ENCODE results near the gene GLI2. TPM values are rescaled to one million over a fixed set of nuclear protein-coding genes. Genes with fewer than 3 reads are reported as not detected.

Gene GLI2
- total and polyA plus RNA-seq, 2 of the 4 experiments (the other 2 are of a cell fraction), result 3.8 to 26.0 TPM

GRCh38 chr2:120710256-120710655 is 25.4 kb upstream of the GLI2 start:
- DNase-seq (peak; percentile 79), ATAC-seq (ENCODE audit: low read depth) (no peak)
- POLR2A ChIA-PET (ENCODE audit: unreplicated experiment), result no interaction called here
- Histone ChIP-seq H3K27ac (ENCODE audit: insufficient read depth, low read length) (no peak overlapping the region), H4K20me1 (ENCODE audit: insufficient read depth, low read length) (no peaks in the 10 kb centered on the region), H3K9me3 (ENCODE audit: control insufficient read depth, insufficient read depth, low read length) (no peaks in the 10 kb centered on the region), H3K14ac (replicated peaks; ENCODE audit: low read depth, low read length) (no peak overlapping the region), H2AK5ac (ENCODE audit: low read depth, low read length) (no peak overlapping the region), H2AK9ac (replicated peaks; ENCODE audit: low read depth, low read length, poor library complexity) (no peak overlapping the region), H2BK120ac (ENCODE audit: low read depth, low read length) (no peak overlapping the region), H2BK15ac (ENCODE audit: low read depth, low read length) (no peak overlapping the region), H3K4me2 (ENCODE audit: low read depth, low read length) (no peak overlapping the region), H2BK20ac (ENCODE audit: low read depth, low read length) (no peak overlapping the region), H3K79me1 (ENCODE audit: low read depth in 1 of 2, low read length in 2 of 2) (no peaks in the 10 kb centered on the region), H3K23ac (ENCODE audit: low read depth, low read length) (no peak overlapping the region), H3K4me1 (ENCODE audit: control insufficient read depth, insufficient read depth, low read length) (0 out of 2 replicates have a peak, but pooled peaks cover 2% of the 10 kb centered on the region), H4K5ac (ENCODE audit: low read depth, low read length) (no peak overlapping the region), H3K4me3 (ENCODE audit: insufficient read depth, low read depth, low read length) (no peak overlapping the region), H3K9ac (ENCODE audit: low read depth, low read length) (no peak overlapping the region), H3K9me1 (ENCODE audit: insufficient read depth, low read length) (no peaks in the 10 kb centered on the region; the same call in 1 of the 2 replicates), H4K8ac (ENCODE audit: low read depth in 2 of 2, low read length in 2 of 2) (no peak overlapping the region), H2AFZ (replicated peaks; ENCODE audit: low read length, poor library complexity) (no peak overlapping the region), H3K18ac (ENCODE audit: low read depth, low read length) (no peak overlapping the region), H3K56ac (ENCODE audit: extremely low read depth, insufficient read depth, low read length) (no peak overlapping the region), H2BK5ac (ENCODE audit: low read depth, low read length, poor library complexity, severe bottlenecking) (no peak overlapping the region), H3K4ac (ENCODE audit: low read depth, low read length) (no peak overlapping the region), H3K27me3 (ENCODE audit: control insufficient read depth, insufficient read depth, low read length) (no peaks in the 10 kb centered on the region; the same call in 1 of the 2 replicates), H4K91ac (ENCODE audit: insufficient read depth, low read depth, low read length) (no peak overlapping the region), H3K36me3 (ENCODE audit: control insufficient read depth, insufficient read depth, low read length) (no peaks in the 10 kb centered on the region)
- in situ Hi-C loops (cut with MboI; ENCODE audit: low sequenced_read_pairs) (no loop called here), intact Hi-C loops (cut with micrococcal nuclease) (no loop called here), dilution Hi-C loops (cut with HindIII; ENCODE audit: low sequenced_read_pairs, unreplicated experiment) (no loop called here)
- TF ChIP-seq MXI1 (IDR thresholded peaks at IDR 0.05; ENCODE audit: borderline replicate concordance, low read depth, low read length), result no peak
- TF ChIP-seq SMC3 (IDR thresholded peaks at IDR 0.05; ENCODE audit: low read depth, low read length), result no peak
- TF ChIP-seq RFX5 (IDR thresholded peaks at IDR 0.05; ENCODE audit: low read depth, low read length), result no peak
- no peak for TF ChIP-seq RAD21 (IDR thresholded peaks at IDR 0.05; ENCODE audit: low read length)
- no peak for TF ChIP-seq CEBPB (IDR thresholded peaks at IDR 0.05; ENCODE audit: low read depth, low read length)
- no peak for TF ChIP-seq MAFK (IDR thresholded peaks at IDR 0.05; ENCODE audit: low read depth, low read length)
- no peak for TF ChIP-seq ELK1 (IDR thresholded peaks at IDR 0.05; ENCODE audit: borderline replicate concordance, low read depth, low read length)
- no peak for TF ChIP-seq MAZ (IDR thresholded peaks at IDR 0.05; ENCODE audit: borderline replicate concordance, low read depth, low read length)
- TF ChIP-seq NFE2L2 (IDR thresholded peaks at IDR 0.05; ENCODE audit: low read depth, low read length), result no peak
- TF ChIP-seq RCOR1 (IDR thresholded peaks at IDR 0.05; ENCODE audit: insufficient replicate concordance, low read length), result no peak
- BruUV-seq (replicated peaks), result no TSS peak
- WGBS, 2 experiments (ENCODE audit: extremely low coverage in 2 of 2, insufficient read length in 1 of 2), result 82% methylated on average over 5 of the region's 16 CpGs; no CpG with 5 or more reads in 1 of the 2 experiments
- CTCF ChIA-PET, result no interaction called here

Data from IMR-90 (cell line).